Right lobe of liver (tissue), 6 donors: Measurements from ENCODE around the gene ITPKB. TPM values are rescaled to one million over a fixed set of nuclear protein-coding genes. Genes with fewer than 3 reads are reported as not detected.

Experiments used
- ATAC-seq, 4 donors: fragments of 200-7000 bp; cut with Tn5 transposase; one replicate each; pipeline ENCODE4 v1.9.1; 2020; ENCODE audit warnings: mild to moderate bottlenecking in 4 of 4, moderate library complexity in 4 of 4
- DNase-seq, 3 donors: peaks; one replicate each; pipeline ENCODE4 v3.0.0-alpha.2; 2020
- H3K27ac ChIP-seq, 3 donors: fragments of 200-600 bp; one replicate each; pipeline ENCODE4 v1.8.0; 2022
- H3K27me3 ChIP-seq, 2 donors: fragments of 200-600 bp; one replicate each; pipeline ENCODE4 v1.8.0; 2022
- H3K36me3 ChIP-seq, 4 donors: fragments of 200-600 bp; sonication (generic) in 1 of 4; one replicate each; pipeline versions ENCODE4 v1.5.1 to v1.8.0; 2017 to 2022; ENCODE audit warnings: control low read depth in 1 of 4
- H3K4me1 ChIP-seq, 4 donors: fragments of 200-600 bp; sonication (generic) in 1 of 4; one replicate each; pipeline versions ENCODE4 v1.5.1 to v1.8.0; 2017 to 2022; ENCODE audit warnings: control low read depth in 1 of 4
- H3K4me3 ChIP-seq, 3 donors: fragments of 200-600 bp; one replicate each; pipeline ENCODE4 v1.8.0; 2022
- H3K9me3 ChIP-seq, 4 donors: fragments of 200-600 bp; sonication (generic) in 1 of 4; one replicate each; pipeline versions ENCODE4 v1.5.1 to v1.8.0; 2017 to 2022; ENCODE audit warnings: control low read depth in 1 of 4
- CTCF ChIP-seq, 4 donors: fragments of 200-600 bp in 3 of 4; fragments of 450-650 bp in 1 of 4; IDR thresholded peaks; one replicate each; pipeline versions ENCODE4 v1.5.1 to v1.8.0; 2016 to 2022; ENCODE audit warnings: antibody characterized with exemption in 4 of 4, mild to moderate bottlenecking in 2 of 4
- POLR2A ChIP-seq: fragments of 450-650 bp; IDR thresholded peaks from one replicate; pipeline ENCODE4 v1.6.1; 2017; ENCODE audit warnings: antibody characterized with exemption, mild to moderate bottlenecking
- WGBS: methylation state at CpG from one replicate; pipeline ENCODE4 v1.1.6; 2018; ENCODE audit warnings: low coverage, low lambda C conversion rate; ENCODE audit not compliant: insufficient coverage; ENCODE audit errors: missing lambda C conversion rate; 5-methylcytosine and 5-hydroxymethylcytosine counted together
- intact Hi-C, 2 donors: fragments of 100-400 bp; cut with DNase I; formaldehyde crosslinking; loops; one replicate each; pipeline versions ENCODE4 v1.11.2 to v1.14.1; 2022
- total RNA-seq, 6 experiments: library from RNA; depleted of rRNA in 2 of 6; stranded (reverse); fragments of >200 nt in 2 of 6; fragmentation: NEBNext Ultra II Directional in 3 of 6; extraction: Animal tissue kit (Norgen Biotek cat#: 25700) in 3 of 6; gene quantifications; one replicate each; pipeline versions ENCODE4 v1.1.0 to v1.2.4, GENCODE V29; 2016 to 2023
- donor health status: DM: no; HTN: yes; CAD: no.
- donor health status: DM: no; HTN: no; CAD: no.
- donor health status: DM: no; HTN: no; CAD: no.
- donor health status: DM: no; HTN: yes; CAD: no.
- donor health status: DM: no; HTN: yes; CAD: no.

The ITPKB gene
- total RNA-seq, 6 experiments from 2014 or later, result 2.1 to 4.1 (median 3.4) TPM

GRCh38 chr1:226762055-226762454 is 23.0 kb upstream of the ITPKB start:
- no peaks in the 10 kb centered on the region for H3K27me3 ChIP-seq
- H3K4me1 ChIP-seq, result no peaks in the 10 kb centered on the region
- no peak overlapping the region for H3K4me3 ChIP-seq
- no peak overlapping the region for H3K27ac ChIP-seq
- intact Hi-C loops, result no loop called here
- DNase-seq, result no peak
- TF ChIP-seq CTCF (IDR thresholded peaks at IDR 0.05), result no peak
- TF ChIP-seq POLR2A, result no peak
- H3K9me3 ChIP-seq, result no peaks in the 10 kb centered on the region
- H3K36me3 ChIP-seq, result no peaks in the 10 kb centered on the region
- WGBS, result 47% methylated on average over 4 of the region's 4 CpGs
- ATAC-seq, result no peak

DNA sequence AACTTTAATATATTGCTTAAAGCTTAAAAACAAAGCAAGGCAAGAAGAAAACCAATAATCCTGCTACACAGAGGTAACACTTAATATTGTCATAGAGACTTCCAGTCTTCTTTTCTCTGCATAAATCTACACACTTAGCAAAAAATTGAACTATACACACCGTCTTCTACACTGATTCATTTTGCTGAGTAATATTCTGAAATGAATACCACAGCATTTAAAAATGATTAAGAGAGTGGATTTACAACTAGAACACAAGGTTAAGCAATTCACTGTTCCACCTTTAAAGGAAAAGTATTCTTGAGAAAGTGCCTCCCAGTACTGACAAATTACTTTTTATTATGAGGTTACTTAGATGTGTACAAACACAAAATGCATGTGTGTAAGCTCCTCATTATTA is 22.2 kb upstream of the ITPKB start:
- intact Hi-C loops, result no loop called here
- no peak for TF ChIP-seq POLR2A
- TF ChIP-seq CTCF (IDR thresholded peaks at IDR 0.05), result no peak

GRCh38 chr1:226754793-226755533 is 15.9 kb upstream of the ITPKB start:
- no peaks in the 10 kb centered on the region for H3K9me3 ChIP-seq
- intact Hi-C loops, result no loop called here
- no peak overlapping the region for H3K4me3 ChIP-seq
- no peak for ATAC-seq
- H3K27ac ChIP-seq, result no peak overlapping the region
- no peaks in the 10 kb centered on the region for H3K4me1 ChIP-seq
- no peaks in the 10 kb centered on the region for H3K27me3 ChIP-seq
- TF ChIP-seq CTCF (IDR thresholded peaks at IDR 0.05), result no peak
- no peak for TF ChIP-seq POLR2A
- 70% methylated on average over 9 of the region's 9 CpGs for WGBS
- H3K36me3 ChIP-seq, result no peaks in the 10 kb centered on the region
- DNase-seq, result no peak

More for the DNA sequence above, 22.2 kb upstream of the ITPKB start:
- DNase-seq (no peak), ATAC-seq (no peak)
- Histone ChIP-seq H3K27me3 (no peaks in the 10 kb centered on the region), H3K36me3 (no peaks in the 10 kb centered on the region), H3K27ac (no peak overlapping the region), H3K9me3 (no peaks in the 10 kb centered on the region), H3K4me3 (no peak overlapping the region), H3K4me1 (no peaks in the 10 kb centered on the region)
- 18% methylated on average over 1 of the region's 1 CpG for WGBS

- WGBS, result 80% methylated on average over 7 of the region's 7 CpGs
- no peak overlapping the region for H3K27ac ChIP-seq
- DNase-seq (no peak), ATAC-seq (no peak)
- no peaks in the 10 kb centered on the region for H3K4me1 ChIP-seq
- no peak for TF ChIP-seq CTCF (IDR thresholded peaks at IDR 0.05)
- TF ChIP-seq POLR2A, result no peak
- intact Hi-C loops, result no loop called here
- no peak overlapping the region for H3K4me3 ChIP-seq
- H3K27me3 ChIP-seq, result no peaks in the 10 kb centered on the region
- no peaks in the 10 kb centered on the region for H3K9me3 ChIP-seq
- H3K36me3 ChIP-seq, result no peaks in the 10 kb centered on the region
Observed at GRCh38 chr1:226754097-226754496, 15.0 kb upstream of the ITPKB start.
